ENCODE results near the gene THG1L. TPM values are rescaled to one million over a fixed set of nuclear protein-coding genes. Genes with fewer than 3 reads are reported as not detected.
A peak's percentile ranks its signal among the peaks of the same experiment; 100 is the strongest.
"Not testable (repeated sequence)": the region's sequence is repeated elsewhere in the genome, so short reads cannot be mapped to it uniquely, and the experiment has no call there.

Gene THG1L
- total RNA-seq (37.3 and 42.4 TPM in 2 replicates), polyA plus RNA-seq (16.1 and 18.0 TPM in 2 replicates), polyA minus RNA-seq (ENCODE audit: low replicate concordance) (7.6 and 11.2 TPM in 2 replicates)
- 15.1 and 18.0 TPM in 2 replicates for polyA plus RNA-seq (2012)

DNA sequence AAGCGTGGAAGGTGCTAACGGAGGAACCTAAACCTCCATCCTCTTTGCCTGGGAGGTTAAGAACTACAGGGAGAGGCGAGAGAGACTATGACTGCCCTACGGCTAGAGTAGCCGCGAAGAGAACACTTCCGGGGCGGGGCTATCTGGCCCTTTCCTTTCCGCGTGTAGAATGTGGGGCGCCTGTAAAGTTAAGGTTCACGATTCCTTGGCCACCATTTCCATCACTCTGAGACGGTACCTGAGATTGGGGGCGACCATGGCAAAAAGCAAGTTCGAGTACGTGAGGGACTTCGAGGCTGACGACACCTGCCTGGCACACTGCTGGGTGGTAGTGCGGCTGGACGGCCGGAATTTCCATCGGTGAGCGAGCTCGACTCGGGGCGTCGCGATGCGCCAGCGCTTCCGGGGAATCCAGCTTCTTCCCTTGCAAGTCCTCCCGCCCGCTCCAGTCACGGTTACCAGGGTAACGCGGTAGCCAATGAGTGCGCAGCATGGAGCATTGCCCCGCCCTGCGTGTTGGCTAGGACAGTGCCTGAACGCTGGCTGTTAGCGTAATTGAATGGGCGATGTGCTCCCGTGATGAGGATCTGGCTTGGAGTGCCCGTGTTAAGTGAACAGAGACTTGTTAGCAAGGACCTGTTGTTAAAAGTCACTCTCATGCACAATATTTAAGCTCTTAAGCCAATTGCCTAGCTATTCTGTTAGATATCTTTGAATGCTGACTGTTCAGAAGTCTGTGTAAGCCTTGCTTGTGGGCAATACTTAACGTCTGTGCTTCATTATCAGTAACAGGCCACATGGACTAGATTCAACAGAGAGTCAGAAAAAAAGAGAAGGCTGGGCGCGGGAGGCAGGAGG lies at the start of gene THG1L:
Gene THG1L (plus strand): TSS at position 149 of the 858 bp plus-strand sequence. CDS start 21 bp downstream, at position 170.
- peak within 1 kb of the TSS; percentile 53 to 95 (median 86) for H3K4me3 ChIP-seq (replicated peaks in 1 of 4; ENCODE audit: control extremely low read depth in 1 of 4, insufficient read depth in 1 of 4, low read depth in 3 of 4, low read length in 4 of 4)
- no peaks in the 10 kb centered on the region for H3K4me1 ChIP-seq (ENCODE audit: control insufficient read depth, extremely low read depth, insufficient read depth, low read length)
- no peaks in the 10 kb centered on the region for H3K79me2 ChIP-seq (ENCODE audit: control insufficient read depth, insufficient read depth, low read length)
- H3K27me3 ChIP-seq (ENCODE audit: control insufficient read depth, insufficient read depth, low read length): no peaks in the 10 kb centered on the region
- peak within 1 kb of the TSS; percentile 92 for H3K4me2 ChIP-seq (ENCODE audit: extremely low read depth, insufficient read depth, low read length)
- peak within 1 kb of the TSS; percentile 82 for H3K9ac ChIP-seq (ENCODE audit: insufficient read depth, low read length)
- H4K20me1 ChIP-seq (ENCODE audit: control insufficient read depth, extremely low read depth, insufficient read depth, low read length): no peaks in the 10 kb centered on the region
- peak within 1 kb of the TSS; percentile 97 for H2AFZ ChIP-seq (ENCODE audit: low read length)
- no peaks in the 10 kb centered on the region for H3K9me3 ChIP-seq (ENCODE audit: control insufficient read depth, insufficient read depth, low read depth, low read length)
- peak; percentile 98 for DNase-seq (ENCODE audit: low read depth in 2 of 2)
- TF ChIP-seq, protein P1, sequence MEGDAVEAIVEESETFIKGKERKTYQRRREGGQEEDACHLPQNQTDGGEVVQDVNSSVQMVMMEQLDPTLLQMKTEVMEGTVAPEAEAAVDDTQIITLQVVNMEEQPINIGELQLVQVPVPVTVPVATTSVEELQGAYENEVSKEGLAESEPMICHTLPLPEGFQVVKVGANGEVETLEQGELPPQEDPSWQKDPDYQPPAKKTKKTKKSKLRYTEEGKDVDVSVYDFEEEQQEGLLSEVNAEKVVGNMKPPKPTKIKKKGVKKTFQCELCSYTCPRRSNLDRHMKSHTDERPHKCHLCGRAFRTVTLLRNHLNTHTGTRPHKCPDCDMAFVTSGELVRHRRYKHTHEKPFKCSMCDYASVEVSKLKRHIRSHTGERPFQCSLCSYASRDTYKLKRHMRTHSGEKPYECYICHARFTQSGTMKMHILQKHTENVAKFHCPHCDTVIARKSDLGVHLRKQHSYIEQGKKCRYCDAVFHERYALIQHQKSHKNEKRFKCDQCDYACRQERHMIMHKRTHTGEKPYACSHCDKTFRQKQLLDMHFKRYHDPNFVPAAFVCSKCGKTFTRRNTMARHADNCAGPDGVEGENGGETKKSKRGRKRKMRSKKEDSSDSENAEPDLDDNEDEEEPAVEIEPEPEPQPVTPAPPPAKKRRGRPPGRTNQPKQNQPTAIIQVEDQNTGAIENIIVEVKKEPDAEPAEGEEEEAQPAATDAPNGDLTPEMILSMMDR (conservative IDR thresholded peaks at IDR 0.05 in 1 of 2, IDR thresholded peaks at IDR 0.05 in 1 of 2; ENCODE audit: low read depth in 1 of 2, low read length in 2 of 2): no peak
- TF ChIP-seq EZH2 (IDR thresholded peaks at IDR 0.05; ENCODE audit: low read length, missing control alignments): no peak
- peak within 1 kb of the TSS; percentile 93 for H3K27ac ChIP-seq (ENCODE audit: insufficient read depth, low read length)
- H3K36me3 ChIP-seq (ENCODE audit: control insufficient read depth, insufficient read depth, low read length): no peaks in the 10 kb centered on the region

DNA sequence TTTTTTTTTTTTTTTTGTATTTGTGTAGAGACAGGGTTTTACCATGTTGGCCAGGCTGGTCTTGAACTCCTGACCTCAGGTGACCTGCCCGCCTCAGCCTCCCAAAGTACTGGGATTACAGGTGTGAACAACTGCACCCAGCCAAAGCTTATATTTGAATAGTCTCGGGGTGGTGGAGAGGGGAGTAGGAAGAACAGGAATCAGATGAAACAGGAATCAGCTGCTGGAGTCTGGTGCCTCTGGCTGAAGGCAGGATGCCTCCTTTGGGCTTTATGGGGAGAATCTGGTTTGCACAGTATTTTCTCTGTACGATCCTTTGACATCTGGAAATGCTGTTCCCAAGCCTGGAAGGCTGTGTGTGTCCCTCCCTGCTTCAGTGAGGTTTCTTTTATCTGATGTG lies 49.0 kb upstream of the THG1L start:
- H4K20me1 ChIP-seq (ENCODE audit: control insufficient read depth, extremely low read depth, insufficient read depth, low read length): no peaks in the 10 kb centered on the region
- TF ChIP-seq, protein P1 (conservative IDR thresholded peaks at IDR 0.05 in 1 of 2, IDR thresholded peaks at IDR 0.05 in 1 of 2; ENCODE audit: low read depth in 1 of 2, low read length in 2 of 2): no peak
- no peak for TF ChIP-seq EZH2 (IDR thresholded peaks at IDR 0.05; ENCODE audit: low read length, missing control alignments)
- H3K27ac ChIP-seq (ENCODE audit: insufficient read depth, low read length): no peak overlapping the region
- H2AFZ ChIP-seq (ENCODE audit: low read length): no peak overlapping the region
- no peaks in the 10 kb centered on the region for H3K4me1 ChIP-seq (ENCODE audit: control insufficient read depth, extremely low read depth, insufficient read depth, low read length)
- H3K4me3 ChIP-seq (replicated peaks in 1 of 4; ENCODE audit: control extremely low read depth in 1 of 4, insufficient read depth in 1 of 4, low read depth in 3 of 4, low read length in 4 of 4): no peak overlapping the region
- no peak for DNase-seq (ENCODE audit: low read depth in 2 of 2)
- no peak overlapping the region for H3K4me2 ChIP-seq (ENCODE audit: extremely low read depth, insufficient read depth, low read length)
- no peaks in the 10 kb centered on the region for H3K9me3 ChIP-seq (ENCODE audit: control insufficient read depth, insufficient read depth, low read depth, low read length)
- no peak overlapping the region for H3K9ac ChIP-seq (ENCODE audit: insufficient read depth, low read length)
- H3K79me2 ChIP-seq (ENCODE audit: control insufficient read depth, insufficient read depth, low read length): no peaks in the 10 kb centered on the region
- no peaks in the 10 kb centered on the region for H3K36me3 ChIP-seq (ENCODE audit: control insufficient read depth, insufficient read depth, low read length)
- H3K27me3 ChIP-seq (ENCODE audit: control insufficient read depth, insufficient read depth, low read length): no peaks in the 10 kb centered on the region

- not testable (repeated sequence) for H3K4me1 ChIP-seq (ENCODE audit: control insufficient read depth, extremely low read depth, insufficient read depth, low read length); DNase-seq (ENCODE audit: low read depth in 2 of 2)
Measured at GRCh38 chr5:157686276-157687197, 44.7 kb upstream of the THG1L start.

More at GRCh38 chr5:157686276-157687197, 44.7 kb upstream of the THG1L start:
- not testable (repeated sequence) for H3K79me2 ChIP-seq (ENCODE audit: control insufficient read depth, insufficient read depth, low read length); H3K4me2 ChIP-seq (ENCODE audit: extremely low read depth, insufficient read depth, low read length); H3K9ac ChIP-seq (ENCODE audit: insufficient read depth, low read length); H3K4me3 ChIP-seq (replicated peaks in 1 of 4; ENCODE audit: control extremely low read depth in 1 of 4, insufficient read depth in 1 of 4, low read depth in 3 of 4, low read length in 4 of 4); H3K36me3 ChIP-seq (ENCODE audit: control insufficient read depth, insufficient read depth, low read length); H2AFZ ChIP-seq (ENCODE audit: low read length); H3K27ac ChIP-seq (ENCODE audit: insufficient read depth, low read length); H4K20me1 ChIP-seq (ENCODE audit: control insufficient read depth, extremely low read depth, insufficient read depth, low read length); H3K9me3 ChIP-seq (ENCODE audit: control insufficient read depth, insufficient read depth, low read depth, low read length); H3K27me3 ChIP-seq (ENCODE audit: control insufficient read depth, insufficient read depth, low read length)

All from fibroblast of lung (primary cell).